Heart left ventricle (tissue), 13 donors: Measurements from ENCODE around the gene B3GAT1.

Experiments
- CTCF ChIP-seq, 12 donors: fragments of 200-600 bp; sonication (generic) in 4 of 12; IDR thresholded peaks; one replicate each; pipeline versions ENCODE4 v1.5.0 to v1.8.0; 2018 to 2022; ENCODE audit warnings: antibody characterized with exemption in 12 of 12, mild to moderate bottlenecking in 5 of 12
- POLR2A ChIP-seq, 2 donors: fragments of 450-650 bp; IDR thresholded peaks; one replicate each; pipeline ENCODE4 v1.6.1; 2017; ENCODE audit warnings: antibody characterized with exemption in 2 of 2, mild to moderate bottlenecking in 2 of 2, moderate library complexity in 2 of 2
- donor health status: ischemic (EF 13 %, LVEDD 7.1; RV severe dilation, severe dysfunction).
- donor health status: DM: no; HTN: yes; CAD: no.
- donor health status: DM: no; HTN: no; CAD: no.
- donor health status: ischemic (EF 25% LVEDD 6.9; RV normal size, moderate dysfunction).
- donor health status: ischemic (EF 25% LVEDD 5.7; RV mildly dilated, moderate dysfunction).
- donor health status: ischemic (EF 35%, LVEDD 5.7; RV mildly dilated, moderate dysfunction).
- donor health status: nonischemic (EF 11% LVEDD 7.7; RV severe dilation, severe dysfunction).
- donor health status: DM: yes; HTN: yes; CAD: no.
- donor health status: PGD.
- donor health status: ischemic (EF 29% LVEDD 5.4; RV normal size, mild dysfunction).
- donor health status: nonischemic (EF 23%, LVEDD 6.1; RV moderate dilation, normal function).

DNA sequence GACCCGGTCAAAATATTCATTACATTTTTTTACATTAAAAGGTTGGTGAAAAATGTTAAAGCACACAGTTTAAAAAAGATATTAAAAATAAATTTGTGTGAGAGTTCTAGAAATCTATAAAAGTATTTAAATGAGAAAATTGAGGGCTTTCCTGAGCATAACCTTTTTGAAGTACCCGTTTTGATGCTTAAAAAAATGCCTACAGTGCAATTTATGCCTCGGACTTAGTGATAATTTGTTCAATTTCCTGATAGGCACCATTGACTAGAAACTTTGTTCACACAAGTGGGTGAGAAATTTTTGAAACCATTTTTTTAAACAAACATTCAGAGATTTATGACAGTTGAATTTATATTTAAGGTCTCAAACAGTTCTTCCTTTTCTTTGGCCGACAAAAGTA, 29.7 kb upstream of the B3GAT1 start:
- no peak for TF ChIP-seq CTCF (IDR thresholded peaks at IDR 0.05)
- no peak for TF ChIP-seq POLR2A (IDR thresholded peaks at IDR 0.05)
